Endothelial cell of umbilical vein (primary cell): Measurements from ENCODE around the gene SH3BP4. TPM values are rescaled to one million over a fixed set of nuclear protein-coding genes. Genes with fewer than 3 reads are reported as not detected.
A peak's percentile ranks its signal among the peaks of the same experiment; 100 is the strongest.

Experiments used
- BruUV-seq: library from RNA; stranded (reverse); fragments of 400-500 nt; replicated peaks from 2 replicates; lab custom pipeline; 2021; lab: Mats Ljungman, UMichigan
- CTCF ChIA-PET: fragments of 300-600, 350-600 bp; sonication (Branson Sonifier 250); formaldehyde crosslinking; loops from one replicate; lab custom pipeline; 2021; ENCODE audit warnings: antibody characterized with exemption, inconsistent platforms; lab: Charles Lee
- POLR2A ChIA-PET: fragments of 300-600, 350-600 bp; sonication (Branson Sonifier 250); formaldehyde crosslinking; loops from one replicate; lab custom pipeline; 2021; ENCODE audit warnings: antibody characterized with exemption, inconsistent platforms; lab: Charles Lee
- DNase-seq: peaks from one replicate; pipeline ENCODE4 v3.0.0-alpha.2; 2011; ENCODE audit warnings: low read depth, low spot score
- FAIRE-seq: peaks from 2 replicates; lab custom pipeline; 2011; peaks lifted over from hg19 to GRCh38; lab: Jason Lieb, UNC
- H2AFZ ChIP-seq: 2 replicates; pipeline ENCODE4 v1.6.0; 2012; ENCODE audit warnings: low read depth, low read length, control low read depth, inconsistent platforms
- H3K27ac ChIP-seq: 2 replicates; pipeline ENCODE4 v1.5.1; 2011; ENCODE audit warnings: low read depth, mild to moderate bottlenecking, control low read depth, low read length, moderate library complexity; ENCODE audit not compliant: insufficient read depth
- H3K27me3 ChIP-seq, 2 experiments: 2 replicates each; pipeline versions ENCODE4 v1.6.0 to v1.6.1; 2011; ENCODE audit warnings: low read length in 2 of 2, mixed read lengths in 1 of 2; ENCODE audit not compliant: control insufficient read depth in 2 of 2, insufficient read depth in 2 of 2
- H3K36me3 ChIP-seq, 2 experiments: 2 replicates in 1 of 2; 3 replicates in 1 of 2; pipeline ENCODE4 v1.5.1; 2011; ENCODE audit warnings: low read length in 2 of 2, mild to moderate bottlenecking in 1 of 2, moderate library complexity in 1 of 2; ENCODE audit not compliant: control insufficient read depth in 2 of 2, insufficient read depth in 2 of 2; ENCODE audit errors: extremely low read depth in 1 of 2
- H3K4me1 ChIP-seq: 3 replicates; pipeline ENCODE4 v1.5.1; 2011; ENCODE audit warnings: mild to moderate bottlenecking, low read length; ENCODE audit not compliant: control insufficient read depth, insufficient read depth; ENCODE audit errors: extremely low read depth
- H3K4me2 ChIP-seq: 2 replicates; pipeline ENCODE4 v1.6.1; 2011; ENCODE audit warnings: low read length, control low read depth, mixed read lengths; ENCODE audit not compliant: insufficient read depth
- H3K4me3 ChIP-seq, 3 experiments: fragments of 200-600 bp in 1 of 3; sonication (generic), shearing (Covaris generic) in 1 of 3; replicated peaks in 1 of 3; 2 replicates each; pipeline ENCODE4 v1.5.1; 2011 to 2016; ENCODE audit warnings: control low read depth in 3 of 3, low read length in 3 of 3, mild to moderate bottlenecking in 2 of 3, inconsistent platforms in 1 of 3, low read depth in 1 of 3, moderate library complexity in 1 of 3; ENCODE audit not compliant: insufficient read depth in 1 of 3
- H3K79me2 ChIP-seq: 2 replicates; pipeline ENCODE4 v1.6.0; 2012; ENCODE audit warnings: low read length, inconsistent platforms; ENCODE audit not compliant: control insufficient read depth, insufficient read depth
- H3K9ac ChIP-seq: replicated peaks from 2 replicates; pipeline ENCODE3; 2011; ENCODE audit warnings: low read length, control low read depth; ENCODE audit not compliant: insufficient read depth; ENCODE audit errors: extremely low read depth
- H3K9me1 ChIP-seq: replicated peaks from 3 replicates; pipeline ENCODE4 v1.6.0; 2011; ENCODE audit warnings: mild to moderate bottlenecking, low read length; ENCODE audit not compliant: control insufficient read depth, insufficient read depth; ENCODE audit errors: extremely low read depth
- H3K9me3 ChIP-seq: replicated peaks from 2 replicates; pipeline ENCODE4 v1.5.1; 2012; ENCODE audit warnings: low read length, inconsistent platforms; ENCODE audit not compliant: control insufficient read depth, insufficient read depth
- H4K20me1 ChIP-seq: replicated peaks from 2 replicates; pipeline ENCODE3; 2011; ENCODE audit warnings: mild to moderate bottlenecking, low read length; ENCODE audit not compliant: control insufficient read depth, insufficient read depth; ENCODE audit errors: extremely low read depth
- CTCF ChIP-seq, 2 donors: IDR thresholded peaks; 1 replicate in 1 of 2; 2 replicates in 1 of 2; pipeline ENCODE4 v1.5.1; 2011; ENCODE audit warnings: low read length in 2 of 2, mild to moderate bottlenecking in 2 of 2, moderate library complexity in 2 of 2, control low read depth in 1 of 2, inconsistent platforms in 1 of 2, low read depth in 1 of 2; ENCODE audit not compliant: insufficient read depth in 1 of 2; ENCODE audit errors: extremely low read depth in 1 of 2
- EZH2 ChIP-seq: IDR thresholded peaks from 2 replicates; pipeline ENCODE4 v1.6.1; 2012; ENCODE audit warnings: borderline replicate concordance, low read depth, mild to moderate bottlenecking, moderate library complexity, low read length, inconsistent platforms; ENCODE audit not compliant: severe bottlenecking
- FOS ChIP-seq: IDR thresholded peaks from 2 replicates; pipeline ENCODE4 v1.6.1; 2011; ENCODE audit warnings: mild to moderate bottlenecking, low read length, moderate library complexity, borderline replicate concordance; ENCODE audit not compliant: insufficient read depth
- GATA2 ChIP-seq: IDR thresholded peaks from 2 replicates; pipeline ENCODE4 v1.7.0; 2011; ENCODE audit warnings: low read depth, mild to moderate bottlenecking, moderate library complexity, mixed read lengths, low read length; ENCODE audit not compliant: insufficient read length, insufficient read depth
- JUN ChIP-seq: IDR thresholded peaks from 2 replicates; pipeline ENCODE4 v1.6.1; 2011; ENCODE audit warnings: borderline replicate concordance, low read depth; ENCODE audit not compliant: insufficient read length, insufficient read depth
- MAX ChIP-seq: IDR thresholded peaks from 2 replicates; pipeline ENCODE4 v1.6.1; 2011; ENCODE audit not compliant: insufficient read depth, insufficient read length
- MYC ChIP-seq: IDR thresholded peaks from one replicate; pipeline ENCODE4 v1.6.1; 2011; ENCODE audit warnings: mild to moderate bottlenecking, low read depth, low read length
- POLR2A ChIP-seq: IDR thresholded peaks from 2 replicates; pipeline ENCODE4 v1.6.1; 2012; ENCODE audit warnings: low read depth, mild to moderate bottlenecking, control low read depth, low read length
- POLR2AphosphoS5 ChIP-seq: IDR thresholded peaks from 2 replicates; pipeline ENCODE4 v1.6.1; 2012; ENCODE audit warnings: low read depth, mild to moderate bottlenecking, control low read depth, low read length, moderate library complexity; ENCODE audit not compliant: insufficient read depth
- dilution Hi-C: fragments of 300-500 bp; cut with MboI; formaldehyde crosslinking; loops from one replicate; pipeline ENCODE4 v1.15.0; 2019; ENCODE audit warnings: low sequenced_read_pairs; ENCODE audit not compliant: extremely low pct_ligation_motif_present
- intact Hi-C: fragments of 100-400 bp; cut with micrococcal nuclease; formaldehyde crosslinking; loops from one replicate; pipeline ENCODE4 v1.10.0; 2022
- polyA plus RNA-seq, 4 experiments: library from polyadenylated mRNA; depleted of rRNA in 3 of 4; stranded (reverse) in 3 of 4; unstranded in 1 of 4; fragments of >200 nt; gene quantifications; 2 replicates each; pipeline versions ENCODE4 v1.2.1 to v1.2.3, GENCODE V29; 2011 to 2012; ENCODE audit warnings: missing spikeins in 1 of 4
- total RNA-seq: library from RNA; stranded (reverse); gene quantifications from 2 replicates; pipeline ENCODE4 v1.2.3, GENCODE V29; 2021

Gene SH3BP4
- total and polyA plus RNA-seq, 2 donors (not counting 3 experiments of a cell fraction or from before 2014, with no cell fraction given) = 85.2 to 100.0 TPM

GRCh38 chr2:234968631-234969305, 17.0 kb downstream of the SH3BP4 start:
- H3K36me3 ChIP-seq = peaks cover 0 to 6% of the 10 kb centered on the region in 2 experiments
- FAIRE-seq = peak; percentile 59
- DNase-seq = no peak
- dilution Hi-C loops = no loop called here
- no peaks in the 10 kb centered on the region for H3K9me1 ChIP-seq
- H3K79me2 ChIP-seq = peaks cover 95% of the 10 kb centered on the region
- TF ChIP-seq EZH2 (no peak), POLR2A (no peak), FOS (no peak), MYC (no peak), JUN (no peak), POLR2AphosphoS5 (no peak), MAX (no peak), GATA2 (no peak), CTCF (IDR thresholded peaks at IDR 0.05; ENCODE audit: extremely low read depth in 1 of 2, insufficient read depth in 1 of 2, low read depth in 1 of 2, low read length in 2 of 2) (no peak)
- no peak overlapping the region for H3K4me2 ChIP-seq
- ChIA-PET POLR2A (no interaction called here), CTCF (interaction anchor here (0.8 to 1.5 kb wide), 7 partner anchors 11 to 424 kb away, joined by 3 to 6 read pairs (median 3); no protein-coding TSS in a partner anchor)
- H4K20me1 ChIP-seq = no peaks in the 10 kb centered on the region
- H3K27ac ChIP-seq = peak overlapping the region; percentile 84
- H3K27me3 ChIP-seq = no peaks in the 10 kb centered on the region
- H3K9me3 ChIP-seq = no peaks in the 10 kb centered on the region
- intact Hi-C loops = no loop called here
- H3K4me1 ChIP-seq = peaks cover 41% of the 10 kb centered on the region
- no peak overlapping the region for H3K9ac ChIP-seq
- H3K4me3 ChIP-seq = no peak overlapping the region
- BruUV-seq = no TSS peak
- H2AFZ ChIP-seq = no peak overlapping the region
